ENCODE measurements around the gene NXPE3. TPM values are rescaled to one million over a fixed set of nuclear protein-coding genes. Genes with fewer than 3 reads are reported as not detected.
A peak's percentile ranks its signal among the peaks of the same experiment; 100 is the strongest.
"Not testable (repeated sequence)": the region's sequence is repeated elsewhere in the genome, so short reads cannot be mapped to it uniquely, and the experiment has no call there.

Gene NXPE3
- polyA plus RNA-seq, 3 donors = 14.6 to 35.8 (median 19.8) TPM

DNA sequence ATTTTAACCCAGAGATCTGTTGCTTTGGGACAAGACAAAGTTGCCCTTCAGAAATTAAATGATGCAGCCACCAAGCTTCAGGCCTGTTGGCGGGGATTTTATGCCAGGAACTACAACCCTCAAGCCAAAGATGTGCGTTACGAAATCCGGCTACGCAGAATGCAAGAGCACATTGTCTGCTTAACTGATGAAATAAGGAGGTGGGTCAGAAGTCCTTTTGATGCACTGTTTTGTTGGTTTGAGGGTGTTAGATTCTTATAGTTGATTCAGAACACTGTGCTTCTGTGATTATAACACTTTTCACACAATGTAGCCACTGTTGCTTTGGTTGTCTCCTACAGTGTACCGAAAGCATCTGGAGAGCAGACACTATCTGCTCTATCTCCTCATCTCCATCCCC is 20.8 kb upstream of the NXPE3 start:
- H3K4me1 ChIP-seq (ENCODE audit: control insufficient read depth in 1 of 2, insufficient read depth in 2 of 2, low read length in 2 of 2) = no peaks in the 10 kb centered on the region
- Mint-ChIP-seq H3K4me1 (peaks cover 6% of the 10 kb centered on the region), H3K27me3 (ENCODE audit: low read depth in 3 of 3) (no peaks in the 10 kb centered on the region), H3K27ac (peak overlapping the region in 1 of 7 donors; percentile 32), H3K9me3 (peaks cover 0 to 4% (median 0%) of the 10 kb centered on the region in 7 donors), H3K4me3 (no peak overlapping the region), H3K36me3 (peaks cover 59 to 72% of the 10 kb centered on the region in 2 donors)
- peaks cover 29 to 67% of the 10 kb centered on the region in 2 donors for H3K36me3 ChIP-seq (replicated peaks in 1 of 2; ENCODE audit: control insufficient read depth in 1 of 2, insufficient read depth in 2 of 2, low read length in 2 of 2)
- no peak overlapping the region for H2AFZ ChIP-seq (ENCODE audit: insufficient read depth, low read depth, low read length, poor library complexity, severe bottlenecking)
- H3K27ac ChIP-seq (ENCODE audit: low read depth in 1 of 2, low read length in 2 of 2) = no peak overlapping the region
- H3K9me3 ChIP-seq (replicated peaks in 1 of 2; ENCODE audit: control insufficient read depth in 1 of 2, insufficient read depth in 1 of 2, low read length in 2 of 2) = no peaks in the 10 kb centered on the region
- DNase-seq = no peak
- WGBS (ENCODE audit: insufficient coverage) = no CpG with 5 or more reads among the region's 6 CpGs
- intact Hi-C loops (cut with micrococcal nuclease) = no loop called here
- H3K4me3 ChIP-seq (replicated peaks in 1 of 3; ENCODE audit: low read depth in 2 of 3, low read length in 3 of 3) = no peak overlapping the region
- no peaks in the 10 kb centered on the region for H3K27me3 ChIP-seq (ENCODE audit: control insufficient read depth in 2 of 2, insufficient read depth in 2 of 2, low read length in 2 of 2)
- TF ChIP-seq, protein P1, sequence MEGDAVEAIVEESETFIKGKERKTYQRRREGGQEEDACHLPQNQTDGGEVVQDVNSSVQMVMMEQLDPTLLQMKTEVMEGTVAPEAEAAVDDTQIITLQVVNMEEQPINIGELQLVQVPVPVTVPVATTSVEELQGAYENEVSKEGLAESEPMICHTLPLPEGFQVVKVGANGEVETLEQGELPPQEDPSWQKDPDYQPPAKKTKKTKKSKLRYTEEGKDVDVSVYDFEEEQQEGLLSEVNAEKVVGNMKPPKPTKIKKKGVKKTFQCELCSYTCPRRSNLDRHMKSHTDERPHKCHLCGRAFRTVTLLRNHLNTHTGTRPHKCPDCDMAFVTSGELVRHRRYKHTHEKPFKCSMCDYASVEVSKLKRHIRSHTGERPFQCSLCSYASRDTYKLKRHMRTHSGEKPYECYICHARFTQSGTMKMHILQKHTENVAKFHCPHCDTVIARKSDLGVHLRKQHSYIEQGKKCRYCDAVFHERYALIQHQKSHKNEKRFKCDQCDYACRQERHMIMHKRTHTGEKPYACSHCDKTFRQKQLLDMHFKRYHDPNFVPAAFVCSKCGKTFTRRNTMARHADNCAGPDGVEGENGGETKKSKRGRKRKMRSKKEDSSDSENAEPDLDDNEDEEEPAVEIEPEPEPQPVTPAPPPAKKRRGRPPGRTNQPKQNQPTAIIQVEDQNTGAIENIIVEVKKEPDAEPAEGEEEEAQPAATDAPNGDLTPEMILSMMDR (IDR thresholded peaks at IDR 0.05) = no peak
- H4K20me1 ChIP-seq (ENCODE audit: insufficient read depth, low read length) = no peaks in the 10 kb centered on the region
- H3K9ac ChIP-seq (ENCODE audit: insufficient read depth, low read length, poor library complexity, severe bottlenecking) = no peak overlapping the region
- no peaks in the 10 kb centered on the region for H3K79me2 ChIP-seq (ENCODE audit: insufficient read depth, low read length)
- no peak overlapping the region for H3K4me2 ChIP-seq (replicated peaks; ENCODE audit: extremely low read depth, low read length, poor library complexity, severe bottlenecking)

DNA sequence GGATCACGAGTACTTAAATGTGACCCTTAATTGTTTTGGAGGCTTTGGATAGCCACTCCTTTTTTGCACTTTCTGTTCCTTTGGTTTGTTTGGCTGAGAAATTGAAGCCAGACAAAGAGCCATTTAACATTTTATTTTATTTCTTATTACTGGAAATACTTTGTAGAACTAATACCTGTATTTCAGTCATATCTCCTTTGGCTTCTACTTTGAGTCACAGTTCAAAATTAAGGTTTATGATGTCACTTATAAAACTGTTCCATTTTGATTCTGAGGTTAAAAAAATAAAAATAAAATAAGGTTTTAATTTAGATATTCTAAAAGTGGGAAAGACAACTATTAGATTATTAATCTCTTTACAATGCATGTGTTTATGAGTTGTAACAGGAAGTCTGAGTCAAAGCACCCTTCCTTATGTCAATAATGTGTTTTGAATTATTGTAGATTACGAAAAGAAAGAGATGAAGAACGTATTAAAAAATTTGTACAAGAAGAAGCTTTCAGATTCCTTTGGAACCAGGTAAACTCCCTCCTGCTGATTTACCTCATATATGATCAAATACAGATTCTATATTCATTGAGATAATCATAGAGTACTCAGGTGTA is 16.9 kb upstream of the NXPE3 start:
- Histone ChIP-seq H3K9ac (ENCODE audit: insufficient read depth, low read length, poor library complexity, severe bottlenecking) (no peak overlapping the region), H3K27ac (ENCODE audit: low read depth in 1 of 2, low read length in 2 of 2) (no peak overlapping the region), H3K9me3 (replicated peaks in 1 of 2; ENCODE audit: control insufficient read depth in 1 of 2, insufficient read depth in 1 of 2, low read length in 2 of 2) (no peaks in the 10 kb centered on the region), H3K36me3 (replicated peaks in 1 of 2; ENCODE audit: control insufficient read depth in 1 of 2, insufficient read depth in 2 of 2, low read length in 2 of 2) (peaks cover 26 to 65% of the 10 kb centered on the region in 2 donors), H3K4me1 (ENCODE audit: control insufficient read depth in 1 of 2, insufficient read depth in 2 of 2, low read length in 2 of 2) (no peaks in the 10 kb centered on the region), H4K20me1 (ENCODE audit: insufficient read depth, low read length) (no peaks in the 10 kb centered on the region), H3K4me2 (replicated peaks; ENCODE audit: extremely low read depth, low read length, poor library complexity, severe bottlenecking) (no peak overlapping the region), H2AFZ (ENCODE audit: insufficient read depth, low read depth, low read length, poor library complexity, severe bottlenecking) (no peak overlapping the region), H3K79me2 (ENCODE audit: insufficient read depth, low read length) (no peaks in the 10 kb centered on the region), H3K4me3 (replicated peaks in 1 of 3; ENCODE audit: low read depth in 2 of 3, low read length in 3 of 3) (no peak overlapping the region), H3K27me3 (ENCODE audit: control insufficient read depth in 2 of 2, insufficient read depth in 2 of 2, low read length in 2 of 2) (no peaks in the 10 kb centered on the region)
- H3K9me3 Mint-ChIP-seq = no peaks in the 10 kb centered on the region
- no peak for DNase-seq
- no peak overlapping the region for H3K27ac Mint-ChIP-seq
- intact Hi-C loops (cut with micrococcal nuclease) = no loop called here
- TF ChIP-seq, protein P1 (IDR thresholded peaks at IDR 0.05) = no peak
- H3K36me3 Mint-ChIP-seq = peaks cover 52 to 57% of the 10 kb centered on the region in 2 donors
- no peak overlapping the region for H3K4me3 Mint-ChIP-seq
- peaks cover 6% of the 10 kb centered on the region for H3K4me1 Mint-ChIP-seq
- WGBS (ENCODE audit: insufficient coverage) = 100% methylated on average over 1 of the region's 3 CpGs
- H3K27me3 Mint-ChIP-seq (ENCODE audit: low read depth in 3 of 3) = no peaks in the 10 kb centered on the region

DNA sequence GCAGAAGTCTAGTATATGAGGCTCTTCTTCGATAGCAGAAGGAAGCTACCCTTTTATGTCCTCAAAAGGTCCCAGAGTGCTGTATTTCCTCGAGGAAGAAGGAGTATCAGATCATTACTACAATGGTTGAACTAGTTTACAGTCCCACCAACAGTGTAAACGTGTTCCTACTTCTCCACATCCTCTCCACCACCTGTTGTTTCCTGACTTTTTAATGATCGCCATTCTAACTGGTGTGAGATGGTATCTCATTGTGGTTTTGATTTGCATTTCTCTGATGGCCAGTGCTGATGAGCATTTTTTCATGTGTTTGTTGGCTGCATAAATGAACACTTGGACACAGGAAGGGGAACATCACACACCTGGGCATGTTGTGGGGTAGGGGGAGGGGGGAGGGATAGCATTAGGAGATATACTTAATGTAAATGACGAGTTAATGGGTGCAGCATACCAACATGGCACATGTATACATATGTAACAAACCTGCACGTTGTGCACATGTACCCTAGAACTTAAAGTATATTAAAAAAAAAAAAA is 1.2 kb upstream of the NXPE3 start:
- H3K9me3 Mint-ChIP-seq; H3K4me2 ChIP-seq (replicated peaks; ENCODE audit: extremely low read depth, low read length, poor library complexity, severe bottlenecking); H3K4me3 ChIP-seq (replicated peaks in 1 of 3; ENCODE audit: low read depth in 2 of 3, low read length in 3 of 3); H3K4me3 Mint-ChIP-seq; H3K27me3 Mint-ChIP-seq (ENCODE audit: low read depth in 3 of 3); H3K36me3 ChIP-seq (replicated peaks in 1 of 2; ENCODE audit: control insufficient read depth in 1 of 2, insufficient read depth in 2 of 2, low read length in 2 of 2); H3K27ac ChIP-seq (ENCODE audit: low read depth in 1 of 2, low read length in 2 of 2); H3K27me3 ChIP-seq (ENCODE audit: control insufficient read depth in 2 of 2, insufficient read depth in 2 of 2, low read length in 2 of 2); H3K9ac ChIP-seq (ENCODE audit: insufficient read depth, low read length, poor library complexity, severe bottlenecking); DNase-seq; H4K20me1 ChIP-seq (ENCODE audit: insufficient read depth, low read length); H3K36me3 Mint-ChIP-seq; H3K9me3 ChIP-seq (replicated peaks in 1 of 2; ENCODE audit: control insufficient read depth in 1 of 2, insufficient read depth in 1 of 2, low read length in 2 of 2): not testable (repeated sequence)
- Histone ChIP-seq H3K79me2 (ENCODE audit: insufficient read depth, low read length) (peaks cover 37% of the 10 kb centered on the region), H2AFZ (ENCODE audit: insufficient read depth, low read depth, low read length, poor library complexity, severe bottlenecking) (peak overlapping the region; percentile 59), H3K4me1 (ENCODE audit: control insufficient read depth in 1 of 2, insufficient read depth in 2 of 2, low read length in 2 of 2) (peaks cover 30 to 34% of the 10 kb centered on the region in 2 donors)
- intact Hi-C loops (cut with micrococcal nuclease) = loop anchor here in 1 of 2 donors (5.0 to 10.0 kb wide), 2 partner anchors 51 to 203 kb away; partner anchors contain the start of gene PCNP
- no CpG with 5 or more reads among the region's 6 CpGs for WGBS (ENCODE audit: insufficient coverage)
- Mint-ChIP-seq H3K4me1 (peaks cover 35% of the 10 kb centered on the region), H3K27ac (peak overlapping the region in 1 of 7 donors; percentile 37)

Measured in CD14-positive monocyte (primary cell).